ENCODE data around the gene SCO1.

The SCO1 gene

DNA sequence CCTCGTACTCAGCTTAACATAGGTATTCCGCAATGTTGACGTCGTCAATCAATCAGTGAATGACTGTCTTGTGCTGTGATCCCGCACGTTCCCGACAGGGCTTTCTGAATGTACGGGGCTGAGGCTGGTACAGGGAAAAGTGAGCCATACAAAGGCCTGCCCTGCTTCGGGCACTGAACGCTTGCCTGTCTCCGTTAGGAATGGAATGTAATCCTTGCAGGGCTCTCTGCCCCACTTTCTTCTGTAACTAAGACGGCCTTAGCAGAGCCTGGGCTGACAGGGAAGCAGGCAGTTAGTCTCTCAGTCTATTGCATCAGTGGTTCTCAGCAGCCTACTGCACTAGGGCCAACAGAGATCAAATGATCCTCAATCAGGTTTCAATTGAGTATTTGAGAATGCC lies 24.0 kb downstream of the SCO1 start:
- no peak for FAIRE-seq
- DNase-seq (ENCODE audit: insufficient read length) = no peak
- TF ChIP-seq POLR2AphosphoS5 (IDR thresholded peaks at IDR 0.05; ENCODE audit: low read depth, low read length) (no peak), POLR2A (IDR thresholded peaks at IDR 0.05; ENCODE audit: low read depth, low read length) (no peak), TAF1 (IDR thresholded peaks at IDR 0.05; ENCODE audit: borderline replicate concordance, low read depth, low read length) (no peak)

DNA sequence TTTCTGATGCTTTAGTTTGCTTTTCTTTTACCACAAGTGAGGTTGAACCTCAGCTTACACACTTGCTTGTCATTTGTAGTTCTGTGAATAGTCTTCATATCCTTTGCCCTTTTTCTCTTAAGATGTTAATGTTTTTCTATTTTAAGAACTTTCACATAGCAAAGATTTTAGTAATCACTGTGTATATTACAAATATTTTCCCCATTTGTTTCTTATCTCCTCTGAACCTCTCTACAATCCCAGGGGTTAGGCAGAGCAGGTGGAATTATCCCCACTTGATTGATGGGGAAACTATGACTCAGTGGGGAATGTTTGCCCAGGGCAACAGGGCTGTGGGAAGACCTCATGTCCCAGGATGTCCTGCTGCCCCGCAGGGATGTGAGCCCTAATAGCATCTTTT lies 28.6 kb downstream of the SCO1 start:
- TF ChIP-seq POLR2A (IDR thresholded peaks at IDR 0.05; ENCODE audit: low read depth, low read length) (no peak), POLR2AphosphoS5 (IDR thresholded peaks at IDR 0.05; ENCODE audit: low read depth, low read length) (no peak), TAF1 (IDR thresholded peaks at IDR 0.05; ENCODE audit: borderline replicate concordance, low read depth, low read length) (no peak)
- DNase-seq (ENCODE audit: insufficient read length) (no peak), FAIRE-seq (no peak)

DNA sequence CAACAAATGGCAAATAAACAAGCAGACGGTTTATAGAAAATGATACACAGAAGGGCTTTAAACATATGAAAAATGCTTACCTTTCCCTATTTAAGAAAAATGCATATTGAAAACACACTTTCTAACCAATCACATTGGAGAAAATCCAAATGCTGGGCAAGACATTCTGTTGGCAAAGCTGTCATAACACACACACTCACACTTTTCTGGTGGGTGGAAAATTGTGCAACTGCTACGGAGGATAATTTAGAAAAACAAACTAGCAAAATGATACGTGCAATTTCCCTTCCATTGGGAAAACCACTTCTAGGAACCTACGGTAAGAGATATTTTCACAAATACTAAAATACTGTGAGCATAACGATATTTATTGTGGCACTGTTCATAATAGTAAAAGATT lies 30.4 kb downstream of the SCO1 start:
- FAIRE-seq (no peak), DNase-seq (ENCODE audit: insufficient read length) (no peak)
- TF ChIP-seq TAF1 (IDR thresholded peaks at IDR 0.05; ENCODE audit: borderline replicate concordance, low read depth, low read length) = no peak
- TF ChIP-seq POLR2AphosphoS5 (IDR thresholded peaks at IDR 0.05; ENCODE audit: low read depth, low read length) = no peak
- TF ChIP-seq POLR2A (IDR thresholded peaks at IDR 0.05; ENCODE audit: low read depth, low read length) = no peak

DNA sequence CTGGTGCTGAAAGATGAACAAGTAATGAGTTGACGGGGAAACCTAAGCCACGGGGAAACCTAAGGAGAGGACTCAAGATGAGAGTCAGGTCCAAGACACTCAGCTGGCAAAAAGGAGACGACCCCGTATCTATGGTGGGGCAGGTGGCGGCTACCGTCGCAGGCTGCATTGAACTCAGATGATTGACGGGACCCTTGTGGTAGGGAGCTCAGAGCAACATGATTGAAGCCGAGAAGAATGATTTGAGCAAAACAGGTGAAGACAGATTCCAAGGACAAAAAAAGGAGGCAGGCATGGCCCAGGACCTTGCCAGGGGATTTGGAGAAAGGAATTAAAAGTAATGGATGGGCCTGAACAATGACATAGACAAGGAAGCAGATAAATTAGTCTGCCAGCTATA lies 32.8 kb downstream of the SCO1 start:
- no peak for FAIRE-seq
- TF ChIP-seq TAF1 (IDR thresholded peaks at IDR 0.05; ENCODE audit: borderline replicate concordance, low read depth, low read length) = no peak
- no peak for TF ChIP-seq POLR2AphosphoS5 (IDR thresholded peaks at IDR 0.05; ENCODE audit: low read depth, low read length)
- no peak for TF ChIP-seq POLR2A (IDR thresholded peaks at IDR 0.05; ENCODE audit: low read depth, low read length)
- DNase-seq (ENCODE audit: insufficient read length) = no peak

DNA sequence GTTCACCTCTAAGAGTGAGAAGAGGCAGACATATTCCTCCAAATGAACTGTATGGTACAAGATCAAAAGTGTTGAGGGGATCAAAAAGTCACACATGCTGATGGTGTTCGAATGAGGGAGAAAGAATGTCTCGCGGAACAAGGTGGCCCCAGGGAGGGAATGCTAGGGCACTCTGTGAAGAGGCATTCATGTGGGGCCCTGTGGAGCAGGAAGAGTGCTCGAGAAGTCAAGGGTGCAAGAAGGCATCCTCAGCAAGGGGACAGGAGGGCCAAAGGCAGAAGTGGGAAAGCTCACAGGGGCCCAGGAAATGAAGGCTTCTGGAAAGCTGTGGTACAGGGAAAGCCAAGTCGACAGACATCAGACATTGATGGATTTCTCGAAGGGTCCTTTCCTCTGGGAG lies 34.1 kb downstream of the SCO1 start:
- DNase-seq (ENCODE audit: insufficient read length) = no peak
- TF ChIP-seq POLR2A (IDR thresholded peaks at IDR 0.05; ENCODE audit: low read depth, low read length) (no peak), TAF1 (IDR thresholded peaks at IDR 0.05; ENCODE audit: borderline replicate concordance, low read depth, low read length) (no peak), POLR2AphosphoS5 (IDR thresholded peaks at IDR 0.05; ENCODE audit: low read depth, low read length) (no peak)
- no peak for FAIRE-seq

DNA sequence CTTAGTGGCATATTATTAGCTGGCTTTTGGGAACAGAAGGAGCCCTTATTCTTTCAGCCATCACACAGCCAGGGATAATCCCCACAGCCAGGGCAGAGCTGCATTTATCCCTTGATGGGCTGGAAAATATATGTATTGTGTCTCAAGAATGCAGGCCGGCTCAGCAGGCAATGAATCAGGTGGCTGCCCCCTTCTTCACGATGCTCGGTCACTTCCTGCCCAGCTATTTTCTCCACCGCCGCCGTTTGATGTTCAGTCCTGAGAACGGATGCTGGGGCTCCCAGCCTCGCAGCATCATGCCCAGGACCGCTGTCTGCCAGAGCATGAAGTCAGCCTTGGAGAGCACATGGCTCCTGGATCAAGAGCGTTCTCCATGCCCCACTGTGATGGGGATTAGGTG lies 35.9 kb downstream of the SCO1 start:
- no peak for FAIRE-seq
- TF ChIP-seq POLR2AphosphoS5 (IDR thresholded peaks at IDR 0.05; ENCODE audit: low read depth, low read length) = no peak
- no peak for TF ChIP-seq TAF1 (IDR thresholded peaks at IDR 0.05; ENCODE audit: borderline replicate concordance, low read depth, low read length)
- TF ChIP-seq POLR2A (IDR thresholded peaks at IDR 0.05; ENCODE audit: low read depth, low read length) = no peak
- DNase-seq (ENCODE audit: insufficient read length) = no peak

DNA sequence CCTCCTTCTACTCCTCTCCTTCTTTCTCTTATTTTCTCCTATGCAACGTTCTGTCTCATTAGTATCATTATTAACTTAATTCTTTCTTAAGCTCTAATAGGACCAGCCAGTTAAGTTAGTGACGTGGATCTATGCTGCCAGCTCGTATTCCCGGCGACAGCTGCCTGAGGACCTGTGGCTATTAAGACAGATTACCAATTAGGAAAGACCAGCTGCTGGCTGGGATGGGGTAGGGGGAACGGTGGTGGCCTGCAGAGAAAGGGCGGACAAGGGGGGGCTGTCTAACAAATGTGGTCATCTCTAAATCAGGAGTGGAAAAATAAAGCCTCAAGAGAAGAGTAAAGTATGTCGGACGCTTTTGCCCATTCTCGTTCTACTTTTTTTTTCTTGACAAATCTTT lies 39.5 kb downstream of the SCO1 start:
- TF ChIP-seq TAF1 (IDR thresholded peaks at IDR 0.05; ENCODE audit: borderline replicate concordance, low read depth, low read length) = no peak
- no peak for TF ChIP-seq POLR2AphosphoS5 (IDR thresholded peaks at IDR 0.05; ENCODE audit: low read depth, low read length)
- no peak for TF ChIP-seq POLR2A (IDR thresholded peaks at IDR 0.05; ENCODE audit: low read depth, low read length)
- DNase-seq (ENCODE audit: insufficient read length) (no peak), FAIRE-seq (no peak)

DNA sequence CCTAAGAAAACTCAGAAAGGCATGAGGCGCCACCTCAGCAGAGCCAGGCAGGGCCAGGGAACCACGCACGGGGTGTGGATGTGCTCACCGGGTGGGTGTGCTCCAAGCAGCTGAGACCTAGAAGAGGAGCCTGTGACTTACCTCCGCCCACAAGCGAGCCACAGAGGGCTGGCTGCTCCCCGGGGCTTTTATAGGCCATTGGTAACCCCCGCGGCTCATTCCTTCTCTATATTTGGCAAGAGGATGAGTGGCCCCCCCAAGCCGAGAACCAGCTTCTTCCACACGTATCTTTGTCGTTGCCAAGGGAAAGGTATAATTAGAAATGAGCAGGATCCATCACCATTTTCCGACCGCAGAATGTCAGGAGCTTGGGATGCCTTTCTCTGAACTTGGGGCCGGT lies 40.2 kb downstream of the SCO1 start, which contains the start of gene MYH3:
Gene MYH3, minus strand, starts transcription at position 162 of the 400 bp plus-strand sequence. CDS start 2,245 bp downstream, outside the sequence.
- TF ChIP-seq POLR2AphosphoS5 (IDR thresholded peaks at IDR 0.05; ENCODE audit: low read depth, low read length) (no peak), TAF1 (IDR thresholded peaks at IDR 0.05; ENCODE audit: borderline replicate concordance, low read depth, low read length) (no peak)
- FAIRE-seq = no peak
- no peak for DNase-seq (ENCODE audit: insufficient read length)

DNA sequence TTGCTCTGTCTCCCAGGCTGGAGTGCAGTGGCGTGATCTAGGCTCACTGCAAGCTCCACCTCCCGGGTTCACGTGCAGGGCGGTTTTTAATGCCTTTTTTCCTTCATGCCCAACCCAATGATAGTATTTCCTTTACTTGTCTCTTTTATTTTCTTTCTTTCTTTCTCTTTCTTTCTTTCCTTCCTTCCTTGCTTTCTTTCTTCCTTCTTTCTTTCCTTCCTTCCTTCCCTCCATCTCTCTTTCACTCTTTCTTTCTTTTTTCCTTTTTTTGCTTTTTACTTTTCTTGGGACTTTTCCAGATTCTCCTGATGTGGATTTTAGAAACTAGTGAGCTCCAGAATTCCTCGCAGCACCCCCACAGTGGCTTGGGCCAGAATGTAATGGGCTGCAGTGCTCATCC lies 43.3 kb downstream of the SCO1 start:
- TF ChIP-seq POLR2A (IDR thresholded peaks at IDR 0.05; ENCODE audit: low read depth, low read length) (no peak), POLR2AphosphoS5 (IDR thresholded peaks at IDR 0.05; ENCODE audit: low read depth, low read length) (no peak), TAF1 (IDR thresholded peaks at IDR 0.05; ENCODE audit: borderline replicate concordance, low read depth, low read length) (no peak)
- FAIRE-seq = no peak
- no peak for DNase-seq (ENCODE audit: insufficient read length)

DNA sequence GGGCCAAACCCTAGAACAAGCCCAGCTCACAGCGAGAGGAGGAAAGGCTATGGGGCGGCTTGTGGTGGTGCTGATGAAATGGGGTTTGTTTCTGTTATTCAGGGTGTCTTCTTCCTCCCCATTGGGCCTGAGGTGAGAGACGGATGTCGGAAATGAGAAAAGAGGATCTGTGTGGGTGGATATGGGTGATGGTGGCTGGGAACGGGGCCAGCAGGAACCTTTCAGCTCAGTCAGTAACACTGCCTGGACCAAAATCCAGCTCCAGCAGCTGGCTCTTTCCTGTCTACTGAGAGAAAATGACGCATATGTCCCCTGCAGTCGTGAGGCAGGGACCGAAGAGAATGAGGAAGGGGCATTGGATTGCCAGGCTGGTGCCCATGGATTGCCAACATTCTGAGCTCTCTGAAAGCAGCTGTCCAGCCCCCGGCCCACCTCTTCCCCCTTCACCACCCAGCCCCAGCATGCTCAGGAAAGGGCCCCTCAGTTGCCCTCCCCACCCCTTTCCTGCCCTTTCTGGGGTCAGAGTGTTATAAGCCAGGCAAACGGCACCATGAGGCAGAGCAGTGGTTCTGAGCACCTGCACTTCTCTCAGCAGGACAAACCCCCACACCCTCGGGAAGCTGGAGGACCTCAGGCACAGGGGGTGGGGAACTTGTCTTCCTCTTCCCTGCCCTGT lies 44.2 kb downstream of the SCO1 start:
- DNase-seq (ENCODE audit: insufficient read length) (no peak), FAIRE-seq (no peak)
- TF ChIP-seq TAF1 (IDR thresholded peaks at IDR 0.05; ENCODE audit: borderline replicate concordance, low read depth, low read length) = no peak
- TF ChIP-seq POLR2AphosphoS5 (IDR thresholded peaks at IDR 0.05; ENCODE audit: low read depth, low read length) = no peak
- TF ChIP-seq POLR2A (IDR thresholded peaks at IDR 0.05; ENCODE audit: low read depth, low read length) = no peak

DNA sequence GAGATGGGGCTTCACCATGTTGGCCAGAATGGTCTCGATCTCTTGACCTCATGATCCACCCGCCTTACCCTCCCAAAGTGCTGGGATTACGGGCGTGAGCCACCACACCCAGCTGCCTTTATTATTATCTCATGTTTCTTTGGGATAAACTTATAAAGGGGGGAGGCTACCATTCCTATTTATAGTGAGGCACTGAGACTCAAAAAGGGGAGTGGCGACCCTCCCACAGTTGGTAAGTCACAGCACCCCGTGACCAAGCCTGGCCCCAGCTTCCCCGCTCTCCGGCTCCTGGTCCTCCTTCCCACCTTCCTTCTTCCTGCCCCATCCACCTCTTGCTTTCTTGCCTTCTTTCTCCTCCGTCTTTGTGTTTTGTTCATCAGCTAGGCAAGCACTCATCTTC lies 45.4 kb downstream of the SCO1 start:
- no peak for TF ChIP-seq POLR2A (IDR thresholded peaks at IDR 0.05; ENCODE audit: low read depth, low read length)
- no peak for TF ChIP-seq TAF1 (IDR thresholded peaks at IDR 0.05; ENCODE audit: borderline replicate concordance, low read depth, low read length)
- no peak for TF ChIP-seq POLR2AphosphoS5 (IDR thresholded peaks at IDR 0.05; ENCODE audit: low read depth, low read length)
- no peak for DNase-seq (ENCODE audit: insufficient read length)
- FAIRE-seq = no peak

DNA sequence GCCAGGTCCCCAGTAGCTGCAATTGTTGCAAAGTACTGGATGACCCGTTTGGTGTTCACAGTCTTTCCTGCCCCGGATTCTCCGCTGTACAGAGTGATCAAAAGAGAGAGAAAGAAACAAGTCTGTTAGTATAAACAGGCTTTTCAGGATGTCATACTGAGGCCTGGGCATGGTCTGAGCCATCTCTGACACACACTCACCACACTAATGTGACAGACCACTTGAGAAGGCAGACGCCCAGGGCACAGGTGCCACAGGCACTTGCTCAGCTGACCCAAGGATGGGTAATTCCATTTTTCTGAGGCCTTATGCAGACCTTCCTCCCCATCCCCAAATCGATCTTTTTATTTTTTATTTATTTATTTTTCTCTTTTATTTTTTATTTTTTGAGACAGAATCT lies 47.7 kb downstream of the SCO1 start:
- TF ChIP-seq TAF1 (IDR thresholded peaks at IDR 0.05; ENCODE audit: borderline replicate concordance, low read depth, low read length) (no peak), POLR2A (IDR thresholded peaks at IDR 0.05; ENCODE audit: low read depth, low read length) (no peak), POLR2AphosphoS5 (IDR thresholded peaks at IDR 0.05; ENCODE audit: low read depth, low read length) (no peak)
- FAIRE-seq = no peak
- DNase-seq (ENCODE audit: insufficient read length) = no peak
